HG03039 (cell line): ENCODE measurements around the gene CEPT1.

Experiments
- ATAC-seq: cut with Tn5 transposase; IDR thresholded peaks from one replicate; pipeline ENCODE4 v1.9.1; 2021; ENCODE audit warnings: mild to moderate bottlenecking, moderate library complexity; ENCODE audit not compliant: unreplicated experiment

The CEPT1 gene

DNA sequence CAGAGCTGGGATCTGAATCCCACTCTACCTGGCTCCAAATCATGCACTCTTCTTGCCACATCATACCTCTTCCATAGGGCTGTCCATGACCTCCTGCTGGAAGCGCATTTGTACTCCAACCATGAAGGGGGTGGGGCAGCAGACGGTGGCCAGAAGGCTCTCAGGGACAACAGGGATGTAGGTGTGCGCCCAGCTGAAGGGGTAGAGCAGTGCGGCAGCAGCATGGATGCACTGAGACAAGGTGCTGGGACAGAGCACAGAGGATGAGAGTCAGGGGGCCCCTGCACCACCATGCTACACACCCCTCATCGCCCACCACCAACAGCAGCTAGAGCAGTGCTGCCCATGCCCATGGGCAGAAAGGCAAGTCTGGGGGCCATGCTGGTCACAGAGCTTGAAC lies 52.1 kb downstream of the CEPT1 start:
- ATAC-seq: no peak

GRCh38 chr1:111192658-111193519 lies 52.9 kb downstream of the CEPT1 start:
- no peak for ATAC-seq

DNA sequence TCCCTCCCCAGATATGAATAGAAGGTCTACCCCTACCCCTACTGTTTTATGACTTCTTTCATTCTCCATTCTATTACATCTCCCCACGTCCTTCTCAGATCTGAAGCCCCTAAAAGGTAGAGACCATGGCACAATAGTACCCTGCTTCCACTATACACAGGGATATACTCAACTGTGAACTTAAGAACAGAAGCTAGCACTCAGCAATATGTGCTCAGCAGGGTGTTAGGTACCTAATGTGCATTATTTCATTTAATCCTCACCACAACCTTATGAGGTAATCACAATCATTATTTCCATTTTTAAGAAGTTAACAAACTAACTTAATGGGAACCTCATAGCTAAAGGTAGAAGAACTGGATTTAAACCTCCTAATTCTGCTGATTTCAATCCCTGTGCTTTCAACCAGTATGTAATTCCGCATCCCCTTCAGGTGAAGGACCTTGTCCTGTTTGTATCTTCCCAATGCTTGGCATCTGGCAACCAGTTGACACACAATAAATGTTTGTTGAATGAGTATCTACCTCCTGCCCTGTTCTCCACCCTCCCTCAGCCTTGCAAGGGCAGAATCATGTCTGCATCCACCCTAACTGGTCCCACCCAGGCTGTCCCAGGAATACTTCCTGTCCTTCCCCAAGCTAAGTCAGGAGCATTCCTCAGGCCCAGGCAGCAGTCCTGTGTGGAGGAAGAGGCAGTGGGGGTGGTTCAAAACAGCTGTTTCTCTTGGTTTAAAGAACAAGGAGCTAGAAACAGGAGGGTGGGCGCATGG lies 53.9 kb downstream of the CEPT1 start:
- ATAC-seq: no peak

- ATAC-seq: no peak
These were observed 55.1 kb downstream of the CEPT1 start for GRCh38 chr1:111195002-111195684.

DNA sequence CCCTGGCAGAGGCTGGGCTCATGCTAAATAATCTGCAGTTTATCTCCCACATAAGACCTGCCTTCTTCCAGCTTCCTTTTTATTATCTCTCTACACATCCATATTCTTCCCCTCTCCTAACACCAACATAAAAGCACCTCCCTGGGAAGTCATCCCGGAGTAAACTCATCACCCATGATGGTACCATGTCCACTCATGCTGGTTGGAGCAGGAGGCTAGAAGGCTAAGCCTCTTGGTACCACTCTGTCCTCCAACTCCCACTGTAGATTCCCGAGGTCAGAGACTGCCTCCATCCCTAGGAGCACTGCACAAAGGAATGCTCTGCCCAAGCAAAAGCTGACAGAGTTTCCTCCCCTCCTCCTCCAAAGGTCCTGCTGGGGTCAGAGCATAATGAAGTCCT lies 56.2 kb downstream of the CEPT1 start:
- ATAC-seq: no peak

DNA sequence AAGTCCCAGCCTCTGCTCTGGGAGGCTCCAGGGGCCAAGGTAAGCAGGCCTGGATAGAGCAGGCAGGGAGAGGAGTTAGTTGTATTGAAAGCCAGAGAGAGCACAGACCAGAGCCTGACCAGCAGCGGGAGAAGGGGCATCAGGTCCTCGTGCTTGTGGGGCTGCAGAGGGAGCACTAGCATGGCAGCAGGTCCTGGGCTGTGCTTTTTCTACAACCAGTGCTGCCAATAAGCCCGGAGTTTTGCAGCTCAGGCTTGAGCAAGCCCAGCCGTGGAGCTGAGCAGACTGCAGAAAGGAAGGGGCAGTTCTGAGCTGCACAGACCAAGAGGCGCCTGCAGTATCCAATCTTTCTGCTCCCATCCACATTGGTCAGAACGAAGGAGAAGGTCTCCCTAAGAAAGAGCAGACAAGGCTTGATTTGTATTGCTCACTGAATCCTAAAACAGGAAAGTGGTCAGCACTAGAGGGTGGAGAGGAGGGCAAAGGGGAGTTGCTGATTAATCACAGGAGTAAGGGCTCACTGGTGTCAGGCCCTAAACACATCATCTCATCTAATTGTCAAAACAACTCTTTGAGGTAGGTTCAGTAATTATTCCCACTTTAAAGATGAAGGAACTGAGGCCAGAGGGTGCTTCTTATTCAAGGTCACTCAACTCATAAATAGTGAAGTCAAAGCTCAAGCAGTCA lies 57.7 kb downstream of the CEPT1 start:
- no peak for ATAC-seq

- ATAC-seq: no peak
These were observed 58.8 kb downstream of the CEPT1 start for GRCh38 chr1:111198836-111199235.

DNA sequence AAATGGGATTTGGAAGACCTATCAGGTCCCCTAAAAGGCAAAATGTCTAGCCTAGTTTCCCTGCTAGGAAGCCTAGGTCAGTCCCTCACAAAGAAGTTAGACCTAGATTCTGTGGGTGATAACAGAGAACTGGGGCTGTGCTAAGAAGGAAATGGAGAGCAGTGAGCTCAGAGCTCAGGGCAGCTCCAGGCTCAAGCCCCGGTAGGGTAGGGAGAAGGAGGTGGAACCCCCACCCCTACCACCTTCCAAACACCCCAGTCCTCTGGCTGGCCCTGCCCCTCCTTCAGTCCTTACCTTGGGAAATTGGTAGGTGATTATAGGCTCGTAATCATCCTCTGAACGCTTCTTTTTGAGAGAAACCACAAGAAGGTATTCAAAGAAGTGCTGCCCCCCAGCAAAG lies 59.3 kb downstream of the CEPT1 start:
- no peak for ATAC-seq

DNA sequence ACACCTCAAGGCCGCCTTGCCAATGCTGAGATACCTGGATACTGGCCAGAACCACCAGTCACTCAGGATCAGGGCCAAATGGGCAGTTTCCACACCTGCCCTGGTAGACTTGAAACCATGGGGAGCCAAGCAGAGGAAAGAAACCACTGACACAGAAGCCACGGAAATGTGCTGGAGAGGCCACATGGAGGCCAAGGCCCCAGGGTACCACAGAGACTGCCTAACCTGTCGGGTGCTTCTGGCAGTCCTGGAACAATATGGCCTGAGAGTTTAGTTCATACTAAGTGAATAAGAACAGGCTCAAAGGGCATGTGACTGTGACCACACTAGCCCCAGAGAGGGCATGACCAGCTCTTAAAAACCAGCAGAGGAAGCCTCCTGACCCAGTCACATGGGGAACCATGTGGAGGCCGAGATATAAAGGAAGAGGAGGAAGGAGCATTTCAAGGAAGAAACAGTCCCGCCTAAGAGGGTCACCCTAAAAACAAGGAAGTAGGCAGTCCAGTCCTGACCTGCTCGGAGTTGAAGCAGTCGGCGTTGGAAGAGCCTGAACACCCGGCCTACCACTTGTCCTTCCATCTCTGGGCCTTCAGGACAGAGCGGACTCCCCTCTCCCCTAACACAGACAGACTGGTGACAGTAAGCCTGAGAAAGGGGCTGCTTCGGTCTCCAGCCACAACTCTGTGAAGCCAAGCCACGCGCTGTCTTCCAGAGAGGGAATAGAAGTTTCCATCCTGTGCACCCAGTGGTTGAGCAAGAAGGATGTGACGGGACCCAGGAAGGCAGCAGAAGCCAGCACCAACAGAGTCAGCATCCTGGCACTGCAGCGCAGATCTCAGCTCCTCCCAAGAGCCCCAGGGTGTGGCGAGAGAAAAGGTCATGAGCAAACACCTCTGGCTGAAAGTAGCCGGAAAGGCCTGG lies 60.1 kb downstream of the CEPT1 start, which contains the start of gene DENND2D:
TSS of gene DENND2D (minus strand) at position 766 of the 921 bp plus-strand sequence. CDS start at position 579, 187 bp downstream.
- no peak for ATAC-seq

- ATAC-seq: no peak
These were observed 60.8 kb downstream of the CEPT1 start for GRCh38 chr1:111200802-111201161.

GRCh38 chr1:111201275-111202090 lies 61.5 kb downstream of the CEPT1 start:
- ATAC-seq: no peak

DNA sequence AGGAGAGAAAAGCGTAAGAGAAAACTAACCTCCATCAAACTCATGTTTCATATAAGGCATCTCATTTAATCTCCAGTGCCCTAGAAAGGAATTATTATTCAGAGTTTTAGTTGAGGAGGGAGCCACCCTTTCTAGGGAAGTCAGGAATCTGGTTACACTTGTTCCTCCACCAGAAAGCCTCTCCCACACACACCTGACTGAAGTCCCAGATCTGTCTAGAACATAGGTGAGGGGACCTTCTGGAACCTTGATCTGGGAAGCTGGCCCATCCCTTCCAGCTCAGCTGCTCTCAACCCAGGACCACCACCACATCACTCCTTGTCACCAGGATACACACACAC lies 62.3 kb downstream of the CEPT1 start:
- ATAC-seq: no peak

GRCh38 chr1:111202707-111203623 lies 62.9 kb downstream of the CEPT1 start:
- no peak for ATAC-seq

DNA sequence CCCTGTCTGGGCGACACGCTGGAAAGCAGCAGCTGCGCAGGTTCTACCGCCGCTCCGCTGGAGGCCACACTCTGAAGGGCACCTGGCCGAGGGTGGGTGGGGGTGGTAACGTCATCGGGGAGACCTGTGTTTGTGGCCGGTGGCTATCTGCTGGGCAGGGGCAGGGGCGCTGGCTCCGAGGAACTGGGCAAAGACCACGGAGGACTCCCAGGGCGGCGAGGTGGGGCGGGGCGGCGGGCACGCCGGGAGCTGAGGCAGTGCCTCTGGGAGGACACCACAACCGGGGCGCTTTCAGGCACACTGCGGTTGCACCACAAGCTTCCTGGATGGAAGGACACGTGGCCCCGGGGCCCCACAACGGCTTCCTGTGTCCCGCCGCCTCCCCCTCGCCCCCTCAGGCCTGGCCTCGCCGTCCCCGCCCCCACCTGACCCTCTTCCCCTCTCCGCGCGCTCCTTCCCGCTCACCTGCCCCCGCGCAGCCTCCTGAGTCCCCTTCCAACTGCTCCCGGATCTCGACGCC lies 63.7 kb downstream of the CEPT1 start:
- peak; percentile 44 for ATAC-seq

- ATAC-seq: peak; percentile 75
These were observed 64.4 kb downstream of the CEPT1 start for GRCh38 chr1:111204201-111204982.

- ATAC-seq: no peak
These were observed 65.1 kb downstream of the CEPT1 start for GRCh38 chr1:111204983-111205713.

- ATAC-seq: no peak
These were observed 65.7 kb downstream of the CEPT1 start for GRCh38 chr1:111205714-111206050.
